ENCODE results near the gene HOXD3.

HOXD3 gene

DNA sequence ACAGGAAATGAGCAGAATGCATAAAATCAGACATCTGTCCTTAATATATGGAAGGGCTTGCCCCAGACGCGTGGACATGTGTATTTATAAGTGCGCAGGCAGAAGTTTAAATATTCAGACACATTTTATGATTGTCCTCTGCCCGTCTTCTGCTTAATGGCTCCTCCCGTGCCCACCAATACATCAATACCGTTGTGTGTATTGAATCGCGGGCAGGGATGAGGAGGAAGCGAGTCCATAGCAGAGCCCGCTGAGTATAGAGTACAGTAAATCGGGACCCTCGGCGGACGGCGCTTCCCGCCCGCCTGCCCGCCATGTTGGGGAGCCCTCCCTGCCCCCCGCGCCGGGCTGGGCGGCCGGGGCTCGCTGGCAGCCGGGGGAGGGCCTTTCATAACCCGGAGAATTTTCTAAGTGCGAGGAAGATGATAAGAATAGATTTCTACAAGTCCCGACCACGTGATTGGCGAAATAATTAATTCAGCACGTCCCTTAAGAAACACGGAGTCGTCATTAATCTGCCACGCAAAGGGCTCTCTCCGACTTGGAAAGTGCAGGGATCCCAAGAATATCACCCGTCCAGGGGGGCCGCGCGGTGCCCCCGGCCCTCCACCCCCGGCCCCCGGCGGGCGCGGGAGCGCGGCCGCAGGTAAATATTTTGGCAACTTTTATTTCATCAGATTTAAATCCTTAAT, at the start of gene HOXD3:
TSS of gene HOXD3 (plus strand) at position 501 of the 692 bp plus-strand sequence. CDS start 11,808 bp downstream, outside the sequence.
- no peak for DNase-seq (ENCODE audit: low spot score)

DNA sequence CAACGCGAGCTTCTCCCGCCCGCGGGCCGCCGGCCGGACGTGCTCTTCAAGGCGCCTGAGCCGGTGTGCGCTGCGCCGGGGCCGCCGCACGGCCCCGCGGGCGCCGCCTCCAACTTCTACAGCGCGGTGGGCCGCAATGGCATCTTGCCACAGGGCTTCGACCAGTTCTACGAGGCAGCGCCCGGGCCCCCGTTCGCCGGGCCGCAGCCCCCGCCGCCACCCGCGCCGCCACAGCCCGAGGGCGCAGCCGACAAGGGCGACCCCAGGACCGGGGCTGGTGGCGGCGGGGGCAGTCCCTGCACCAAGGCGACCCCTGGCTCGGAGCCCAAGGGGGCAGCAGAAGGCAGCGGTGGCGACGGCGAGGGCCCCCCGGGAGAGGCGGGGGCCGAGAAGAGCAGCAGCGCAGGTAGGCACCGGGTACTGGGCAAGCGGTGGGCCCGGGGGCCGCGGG, 49.4 kb upstream of the HOXD3 start:
- no peak for DNase-seq (ENCODE audit: low spot score)

DNA sequence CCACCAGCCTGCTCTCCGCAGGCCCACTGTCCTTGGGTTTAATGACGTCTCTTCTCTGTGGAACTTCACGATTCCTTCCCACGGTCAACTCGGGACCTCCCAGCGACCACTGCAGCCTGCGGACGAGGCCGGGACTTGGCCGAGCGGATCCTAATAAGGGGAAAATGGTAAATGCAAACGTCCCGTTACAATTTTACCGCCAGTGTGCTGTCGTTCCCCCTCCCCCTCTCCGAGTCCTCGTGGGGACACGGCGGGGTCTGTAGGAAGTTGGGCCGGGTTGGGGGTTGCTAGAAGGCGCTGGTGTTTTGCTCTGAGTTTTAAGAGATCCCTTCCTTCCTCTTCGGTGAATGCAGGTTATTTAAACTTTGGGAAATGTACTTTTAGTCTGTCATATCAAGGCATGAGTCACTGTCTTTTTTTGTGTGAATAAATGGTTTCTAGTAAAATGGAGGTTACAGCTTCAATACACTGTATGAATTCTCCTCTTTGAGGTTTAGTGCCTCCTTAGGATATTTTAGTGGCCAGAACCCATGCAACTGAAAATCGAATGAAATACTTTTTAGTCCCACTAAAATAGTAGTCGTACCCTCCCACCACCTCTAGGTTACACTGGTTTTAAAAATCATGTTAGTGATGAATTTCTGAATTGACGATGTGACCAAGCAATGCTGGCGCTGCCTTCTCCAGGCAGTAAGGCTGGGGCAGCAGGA, 47.8 kb upstream of the HOXD3 start:
- DNase-seq (ENCODE audit: low spot score): no peak

DNA sequence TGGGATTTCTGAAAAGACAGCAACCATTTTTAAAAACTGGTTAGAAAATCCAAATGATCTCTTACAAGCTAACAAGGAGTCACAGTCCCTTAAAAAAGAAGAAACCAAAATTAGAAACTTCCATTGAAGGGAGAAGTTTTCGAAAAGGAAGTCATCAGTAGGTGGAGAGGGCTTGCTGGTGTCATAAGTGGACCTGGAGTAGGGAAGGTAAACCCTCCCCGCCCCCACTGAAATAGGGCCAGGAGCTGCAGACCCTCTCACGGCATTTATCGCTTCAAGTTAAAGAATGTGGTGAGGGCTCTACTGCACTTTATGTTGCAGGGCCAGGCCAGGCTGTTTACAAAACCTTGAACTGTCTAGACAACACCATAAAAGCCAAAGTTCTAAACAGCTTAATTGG, 47.2 kb upstream of the HOXD3 start:
- DNase-seq (ENCODE audit: low spot score): no peak

DNA sequence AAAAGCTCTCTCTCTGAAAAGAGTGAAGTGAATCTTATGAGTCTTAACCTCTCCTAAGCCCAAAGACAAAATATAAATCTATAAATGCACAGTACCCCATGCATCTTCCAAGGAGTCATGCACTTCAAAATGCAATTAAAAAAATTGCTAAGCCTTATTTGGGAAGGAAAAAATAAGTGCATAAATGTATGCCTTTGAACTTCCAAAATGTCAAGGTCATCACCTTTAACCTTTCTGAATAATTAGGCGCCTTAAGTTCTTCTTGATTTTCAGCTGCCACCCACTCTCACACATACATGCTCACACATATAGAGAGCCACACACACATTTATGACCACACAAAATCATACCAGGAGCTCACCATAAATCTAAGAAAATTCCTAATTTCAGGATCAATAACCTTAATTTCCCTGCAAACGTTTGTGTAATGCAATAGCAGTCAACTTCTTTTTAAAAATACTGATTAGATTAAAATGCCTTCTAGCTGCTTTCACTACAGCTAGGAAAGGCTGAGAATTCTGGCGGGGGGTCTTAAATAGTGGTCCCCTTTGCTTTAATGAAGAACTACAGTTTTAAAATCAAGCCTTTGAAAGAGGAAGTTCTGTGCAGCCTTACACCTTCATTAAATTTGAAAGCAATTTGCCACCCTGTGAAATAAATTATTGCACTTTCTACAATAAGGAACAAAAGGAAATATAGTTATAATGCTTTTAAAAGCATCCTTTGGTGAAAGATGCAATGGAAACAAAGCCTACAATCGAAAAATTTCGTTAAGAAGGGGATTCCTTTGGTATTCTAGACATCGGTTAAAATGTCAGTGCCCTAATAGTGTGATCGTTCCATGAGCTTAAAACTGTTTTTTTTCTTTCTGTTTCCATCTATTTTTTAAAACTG, 46.4 kb upstream of the HOXD3 start:
- DNase-seq (ENCODE audit: low spot score): no peak

DNA sequence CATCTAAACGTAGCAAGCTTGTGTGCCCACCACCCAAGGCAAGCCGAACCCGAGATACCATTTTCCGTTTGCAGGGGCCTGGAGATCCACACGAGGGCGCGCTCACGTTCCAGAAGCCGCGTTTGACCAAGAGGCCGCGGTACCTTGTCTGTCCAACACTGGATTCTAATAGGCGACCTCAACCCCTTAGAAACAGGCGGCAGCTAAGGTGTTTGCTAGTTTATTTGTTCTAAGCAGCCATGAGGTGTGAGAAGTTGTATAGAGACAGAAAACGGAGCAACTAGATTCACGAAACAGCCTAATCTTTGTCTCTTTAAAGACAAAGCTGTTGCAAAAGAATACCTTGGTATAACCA, 45.8 kb upstream of the HOXD3 start:
- peak; percentile 69 for DNase-seq (ENCODE audit: low spot score)

DNA sequence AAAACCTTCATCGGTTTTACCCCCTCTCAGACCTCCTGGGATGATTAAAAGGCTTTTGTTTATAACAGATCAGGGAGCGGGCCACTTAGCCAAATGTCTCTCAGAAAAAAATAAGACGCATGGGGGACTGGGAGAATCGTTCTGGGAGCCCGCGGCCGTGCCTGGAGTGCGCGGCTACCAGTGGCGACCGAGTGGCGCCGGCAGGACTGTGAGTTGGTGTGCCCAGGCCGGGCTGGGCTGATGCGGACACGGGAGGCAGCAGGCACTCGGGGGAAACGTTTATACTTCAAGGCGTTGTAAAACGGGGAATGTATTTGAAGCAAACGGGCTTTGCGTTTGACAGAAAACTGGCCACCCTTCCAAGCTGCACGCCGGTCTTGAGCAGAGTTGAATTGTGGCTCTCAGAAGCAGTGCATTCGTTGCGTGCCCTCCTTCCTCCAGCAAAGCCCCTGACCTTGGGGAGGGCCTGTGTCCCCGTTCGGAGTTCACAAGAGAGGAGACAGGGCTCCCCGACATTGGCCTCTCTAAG, 45.2 kb upstream of the HOXD3 start:
- no peak for DNase-seq (ENCODE audit: low spot score)

DNA sequence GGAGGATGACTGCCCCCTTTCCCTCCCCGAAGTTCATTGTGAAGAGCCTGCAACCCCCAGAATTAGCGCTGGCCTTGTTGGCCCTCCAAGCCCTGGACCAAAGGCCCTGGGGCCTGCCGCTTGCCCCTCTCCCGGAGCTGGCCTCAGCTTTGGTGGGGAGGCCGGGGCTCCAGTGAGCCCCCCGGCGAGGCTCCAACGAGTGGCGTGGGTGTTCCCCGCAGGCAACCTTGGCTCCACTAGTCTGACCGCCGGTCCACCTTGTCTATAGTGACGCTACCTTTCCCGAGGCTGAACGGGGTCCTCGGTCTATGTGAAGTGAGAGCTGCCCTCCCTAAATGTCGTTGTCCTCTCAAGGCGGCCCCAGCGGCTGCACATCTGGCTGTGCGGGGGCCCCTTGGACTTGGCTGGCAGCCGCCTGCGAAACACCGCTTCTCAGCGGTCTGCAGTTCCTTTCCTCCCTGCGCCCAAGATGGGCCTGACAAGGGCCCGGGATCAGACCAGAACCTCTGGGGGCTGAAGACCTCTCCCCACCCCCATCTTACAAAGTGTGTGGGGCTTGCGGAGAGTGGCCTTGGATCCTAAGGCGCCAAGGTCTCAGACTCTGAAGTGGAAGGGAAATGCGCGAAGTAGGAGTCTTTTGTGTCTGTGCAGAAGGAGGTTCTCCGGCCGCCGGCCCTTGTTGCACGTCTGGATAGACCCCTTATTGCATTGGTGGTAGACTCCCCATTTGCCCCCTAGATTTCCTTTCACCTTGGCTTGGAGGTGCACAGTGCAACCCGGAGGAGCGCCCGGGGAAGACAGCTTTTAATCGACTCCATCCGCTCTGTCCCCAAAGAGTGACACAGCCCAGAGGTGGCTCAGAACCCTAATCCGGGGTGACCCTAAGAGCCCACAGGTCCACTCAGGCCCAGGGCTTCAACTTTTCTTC, 44.5 kb upstream of the HOXD3 start:
- no peak for DNase-seq (ENCODE audit: low spot score)

DNA sequence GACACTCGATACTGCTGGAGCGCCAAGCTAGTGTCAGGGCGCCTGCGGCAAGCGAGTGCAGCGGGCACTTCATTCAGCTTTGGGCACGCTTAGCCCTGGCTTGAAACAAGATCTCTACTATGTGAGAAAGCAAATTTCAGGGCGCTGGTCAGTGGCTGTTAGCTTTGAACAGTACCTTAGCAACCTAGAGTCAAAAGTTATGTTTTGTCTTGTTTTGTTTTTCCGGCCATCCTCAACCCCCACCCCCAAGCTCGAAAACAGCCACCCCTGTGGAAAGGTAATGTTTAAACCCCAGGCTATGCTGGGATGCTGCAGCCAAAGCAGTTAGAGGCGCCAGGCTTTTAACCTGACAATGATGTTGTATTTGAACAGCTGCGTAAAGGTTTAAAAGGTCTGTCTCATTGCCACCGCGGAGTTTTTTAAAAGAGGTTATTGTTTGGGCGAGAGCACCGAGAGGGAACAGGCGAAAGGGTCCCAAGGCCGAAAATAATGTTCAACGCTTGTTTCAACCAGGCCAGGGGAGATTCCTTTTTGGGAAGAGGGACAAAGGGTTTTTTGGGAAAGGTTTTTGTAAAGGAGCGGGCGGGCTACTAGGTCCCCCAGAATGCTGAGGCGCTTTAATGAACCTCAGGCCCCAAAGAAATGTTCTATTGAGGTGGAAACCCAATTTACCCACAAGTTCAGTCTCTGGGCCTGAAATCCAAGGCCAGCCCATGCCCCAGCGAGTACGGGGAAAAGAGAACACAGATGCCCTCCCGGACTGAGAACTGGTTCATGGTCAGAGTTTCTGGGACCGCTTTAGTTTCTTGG, 42.8 kb upstream of the HOXD3 start:
- DNase-seq (ENCODE audit: low spot score): no peak

DNA sequence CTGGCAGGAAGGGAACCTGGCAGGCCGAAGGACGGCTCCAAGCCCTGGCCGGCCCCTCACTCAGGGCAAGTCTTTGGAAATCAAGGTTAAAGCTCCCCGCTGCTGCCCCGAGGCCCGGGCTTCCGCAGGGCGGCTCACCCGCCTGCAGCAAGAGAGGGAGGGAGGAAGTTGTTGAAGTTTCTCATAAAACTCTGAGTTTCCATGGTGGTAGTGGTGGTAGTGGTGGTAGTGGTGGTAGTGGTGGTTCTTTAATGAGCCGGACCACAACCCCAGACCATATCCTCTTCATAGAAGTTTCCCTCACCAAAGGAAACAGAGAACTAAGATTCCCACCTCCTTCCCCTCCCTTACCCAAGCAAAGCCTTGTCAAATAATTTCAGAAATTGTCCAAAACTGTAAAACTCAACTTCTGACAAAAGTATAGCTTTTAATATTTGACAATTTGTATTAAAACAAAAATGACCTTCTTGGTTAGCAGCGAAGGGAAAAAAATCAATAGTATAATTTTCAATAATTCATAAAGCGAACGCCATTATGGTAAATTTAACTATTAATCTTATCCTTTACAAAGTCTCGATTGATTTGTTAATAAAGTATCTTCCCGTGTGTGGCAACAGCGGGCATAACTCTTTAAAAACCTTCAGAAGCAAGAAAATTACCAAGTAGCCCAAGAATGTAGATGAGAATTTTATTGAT, 42.0 kb upstream of the HOXD3 start:
- DNase-seq (ENCODE audit: low spot score): no peak

DNA sequence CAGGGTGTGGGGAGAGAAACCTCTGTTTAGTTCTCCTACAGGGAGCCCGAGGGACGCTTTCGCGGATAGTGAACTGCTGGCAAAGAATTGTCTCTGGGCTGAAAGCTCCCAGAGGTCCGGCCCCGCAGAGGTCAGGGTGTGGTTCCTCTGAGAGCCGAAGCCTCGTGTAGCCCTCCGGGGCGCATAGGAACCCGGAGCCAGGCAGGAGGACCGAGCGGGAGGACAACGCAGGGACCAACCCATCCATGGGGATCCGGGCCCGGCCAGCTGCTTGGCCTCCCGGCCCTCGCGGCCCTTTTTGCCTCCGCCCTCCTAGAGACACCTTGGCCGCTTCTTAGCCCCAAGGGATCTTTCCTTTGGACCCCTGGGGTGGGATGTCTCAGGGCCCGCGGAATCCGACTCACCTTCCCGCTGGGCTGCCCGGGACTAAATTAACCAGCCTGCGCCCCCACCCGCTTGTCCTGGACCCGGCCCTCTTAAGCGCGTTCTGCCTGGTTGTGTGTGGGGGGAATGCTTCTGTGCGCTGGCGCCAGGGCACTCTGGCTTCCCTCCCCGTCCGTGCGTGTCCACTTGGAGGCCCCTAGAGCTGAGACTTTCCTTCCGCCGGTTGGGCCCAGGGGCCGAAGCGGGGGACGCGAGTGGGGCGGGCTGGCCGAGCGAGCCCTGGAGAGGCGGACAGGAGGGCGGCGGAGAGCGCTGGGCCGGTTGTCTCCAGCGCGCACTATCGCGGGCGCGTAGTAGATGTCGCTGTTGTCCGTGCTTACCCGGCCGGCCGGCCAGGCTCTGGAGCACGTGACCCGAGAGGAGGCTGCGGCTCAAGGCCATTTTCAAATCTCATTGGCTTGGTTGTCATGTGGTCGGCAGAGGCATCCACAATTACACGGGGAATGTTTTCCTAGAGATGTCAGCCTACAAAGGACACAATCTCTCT, 41.0 kb upstream of the HOXD3 start, which contains the start of gene HOXD10:
TSS of gene HOXD10 (plus strand) at position 896 of the 931 bp plus-strand sequence. CDS start 56 bp downstream, outside the sequence.
- no peak for DNase-seq (ENCODE audit: low spot score)

DNA sequence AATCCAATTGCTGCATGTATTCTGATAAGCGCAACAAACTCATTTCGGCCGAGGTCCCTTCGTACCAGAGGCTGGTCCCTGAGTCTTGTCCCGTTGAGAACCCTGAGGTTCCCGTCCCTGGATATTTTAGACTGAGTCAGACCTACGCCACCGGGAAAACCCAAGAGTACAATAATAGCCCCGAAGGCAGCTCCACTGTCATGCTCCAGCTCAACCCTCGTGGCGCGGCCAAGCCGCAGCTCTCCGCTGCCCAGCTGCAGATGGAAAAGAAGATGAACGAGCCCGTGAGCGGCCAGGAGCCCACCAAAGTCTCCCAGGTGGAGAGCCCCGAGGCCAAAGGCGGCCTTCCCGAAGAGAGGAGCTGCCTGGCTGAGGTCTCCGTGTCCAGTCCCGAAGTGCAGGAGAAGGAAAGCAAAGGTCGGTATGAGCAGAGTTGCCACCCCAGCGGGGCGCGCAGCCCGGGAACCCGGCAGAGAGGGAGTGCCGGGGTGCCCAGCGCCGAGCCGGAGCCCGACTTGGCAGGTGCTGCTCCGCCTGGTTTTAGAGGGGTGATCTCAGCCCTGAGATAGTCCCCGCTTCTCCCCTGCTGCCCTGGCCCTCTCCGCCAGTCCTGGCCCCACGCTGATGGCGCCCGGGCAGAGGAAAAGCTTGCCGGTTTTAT, 39.8 kb upstream of the HOXD3 start:
- DNase-seq (ENCODE audit: low spot score): no peak

DNA sequence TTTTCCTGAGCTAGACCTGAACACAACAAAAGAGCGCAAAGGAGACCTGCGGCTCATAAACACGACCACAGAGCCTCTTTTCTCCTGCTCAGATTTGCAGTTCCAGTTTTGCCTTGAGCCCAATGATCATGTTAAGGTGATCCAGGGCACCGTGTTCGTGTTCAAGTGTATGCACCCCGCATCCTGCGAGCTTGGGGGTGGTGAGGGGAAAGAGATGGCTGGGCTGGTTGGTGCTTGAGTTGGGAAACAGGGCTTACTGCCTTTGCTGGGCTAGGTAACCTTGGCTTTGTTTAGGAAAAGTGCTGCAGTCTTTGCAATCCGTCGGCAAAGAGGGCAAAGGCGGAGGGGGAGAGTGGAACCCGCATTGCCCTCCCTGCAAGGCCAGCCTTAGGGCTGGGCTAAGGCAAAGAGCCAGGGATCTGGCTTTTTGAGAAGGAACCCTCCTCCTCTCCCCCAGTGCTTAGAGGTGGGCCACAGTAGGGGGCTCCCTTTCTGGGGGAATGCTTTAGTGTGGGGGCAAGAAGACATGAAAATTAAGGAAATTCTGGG, 39.2 kb upstream of the HOXD3 start:
- no peak for DNase-seq (ENCODE audit: low spot score)

DNA sequence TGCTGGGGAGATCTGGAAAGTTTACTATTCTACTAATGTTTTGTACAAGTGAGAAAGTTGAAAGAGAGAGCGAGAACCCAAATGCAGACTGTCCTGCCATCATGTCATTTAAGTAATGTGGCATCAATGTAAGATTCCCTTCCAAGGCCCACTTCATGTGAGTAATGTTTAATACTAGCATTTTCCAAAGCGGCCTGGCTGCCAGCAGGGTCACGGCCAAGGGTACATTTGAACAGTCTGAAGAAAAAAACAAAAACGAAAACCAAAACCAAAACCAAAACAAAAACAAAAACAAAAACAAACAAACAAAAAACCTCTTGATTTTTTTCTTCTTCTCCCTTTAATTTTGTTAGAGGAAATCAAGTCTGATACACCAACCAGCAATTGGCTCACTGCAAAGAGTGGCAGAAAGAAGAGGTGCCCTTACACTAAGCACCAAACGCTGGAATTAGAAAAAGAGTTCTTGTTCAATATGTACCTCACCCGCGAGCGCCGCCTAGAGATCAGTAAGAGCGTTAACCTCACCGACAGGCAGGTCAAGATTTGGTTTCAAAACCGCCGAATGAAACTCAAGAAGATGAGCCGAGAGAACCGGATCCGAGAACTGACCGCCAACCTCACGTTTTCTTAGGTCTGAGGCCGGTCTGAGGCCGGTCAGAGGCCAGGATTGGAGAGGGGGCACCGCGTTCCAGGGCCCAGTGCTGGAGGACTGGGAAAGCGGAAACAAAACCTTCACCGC, 38.3 kb upstream of the HOXD3 start:
- no peak for DNase-seq (ENCODE audit: low spot score)

DNA sequence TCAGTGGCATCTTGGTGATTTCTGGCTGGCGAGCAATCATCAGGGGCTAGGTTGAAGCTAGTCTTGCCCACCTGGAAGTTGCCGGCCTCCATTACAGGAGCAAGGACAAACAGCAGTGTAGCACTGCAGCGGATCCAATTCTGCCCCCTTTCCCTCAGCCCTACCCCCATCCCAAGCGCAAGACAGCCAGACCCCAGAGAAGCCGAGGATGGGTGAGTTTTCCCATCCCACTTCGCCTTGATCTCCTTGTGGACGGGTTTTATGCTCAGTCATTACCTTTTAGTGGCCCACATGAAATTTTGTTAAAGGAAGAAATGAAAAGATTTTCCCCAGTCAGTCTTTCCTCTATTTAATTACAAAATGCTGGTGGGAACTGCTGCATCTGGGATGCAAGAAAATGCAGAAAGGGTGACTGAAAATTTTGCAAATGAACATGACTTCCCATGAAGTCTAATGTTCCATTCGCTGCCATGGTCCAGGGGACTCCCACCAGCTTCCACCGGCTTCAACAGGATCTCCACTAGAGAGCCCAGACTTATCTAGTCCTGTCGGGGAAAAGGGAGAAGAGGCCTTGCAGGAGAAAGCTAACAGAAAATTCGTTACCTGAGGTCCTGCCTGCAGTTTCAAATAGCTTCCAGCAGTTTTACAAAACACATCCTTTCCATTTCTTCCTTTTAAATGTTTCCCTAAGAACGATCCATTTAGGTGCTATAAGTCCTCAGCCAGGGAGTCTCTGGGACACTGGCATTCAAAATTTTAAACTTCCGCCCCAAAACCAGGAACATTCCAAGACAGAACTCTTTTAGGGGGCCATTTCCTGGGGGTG, 36.5 kb upstream of the HOXD3 start:
- no peak for DNase-seq (ENCODE audit: low spot score)
